Activated naive CD8-positive, alpha-beta T cell treated with anti-CD3 and anti-CD28 coated beads, Interleukin-2, amount 50 U/mL, for 16 hours (primary cell): Measurements from ENCODE around the gene ZNF444.
"Not testable (repeated sequence)": the region's sequence is repeated elsewhere in the genome, so short reads cannot be mapped to it uniquely, and the experiment has no call there.

ENCODE experiments used
- DNase-seq: peaks from one replicate; pipeline ENCODE4 v3.0.0-alpha.2; 2020; ENCODE audit warnings: low read depth, low spot score

ZNF444 gene

GRCh38 chr19:56140583-56141416 is at the start of gene ZNF444:
Gene ZNF444, plus strand, starts transcription at chr19:56141287. Its CDS starts 5,625 bp downstream, at chr19:56146912.
- peak; percentile 99 for DNase-seq

- no peak for DNase-seq
Observed at GRCh38 chr19:56091751-56092546, 49.1 kb upstream of the ZNF444 start.

- no peak for DNase-seq
Observed at GRCh38 chr19:56092685-56093631, 48.1 kb upstream of the ZNF444 start.

GRCh38 chr19:56094449-56094848 is 46.6 kb upstream of the ZNF444 start:
- DNase-seq, result no peak

- no peak for DNase-seq
Observed at GRCh38 chr19:56096665-56097064, 44.4 kb upstream of the ZNF444 start.

- no peak for DNase-seq
Observed at GRCh38 chr19:56097306-56097705, 43.8 kb upstream of the ZNF444 start.

- no peak for DNase-seq
Observed at GRCh38 chr19:56097776-56098175, 43.3 kb upstream of the ZNF444 start.

- not testable (repeated sequence) for DNase-seq
Observed at GRCh38 chr19:56098237-56098636, 42.9 kb upstream of the ZNF444 start.

- no peak for DNase-seq
Observed at GRCh38 chr19:56098731-56099568, 42.1 kb upstream of the ZNF444 start.

GRCh38 chr19:56099638-56100539 is 41.2 kb upstream of the ZNF444 start:
- DNase-seq, result no peak

- DNase-seq, result no peak
Observed at GRCh38 chr19:56101095-56101494, 40.0 kb upstream of the ZNF444 start.

GRCh38 chr19:56101746-56102535 is 39.1 kb upstream of the ZNF444 start:
- DNase-seq, result no peak

GRCh38 chr19:56103027-56103614 is 38.0 kb upstream of the ZNF444 start:
- DNase-seq, result no peak

GRCh38 chr19:56104423-56104822 is 36.7 kb upstream of the ZNF444 start:
- DNase-seq, result no peak

- DNase-seq, result no peak
Observed at GRCh38 chr19:56105090-56105701, 35.9 kb upstream of the ZNF444 start.

- DNase-seq, result not testable (repeated sequence)
Observed at GRCh38 chr19:56105831-56106396, 35.2 kb upstream of the ZNF444 start.

GRCh38 chr19:56106397-56106849 is 34.7 kb upstream of the ZNF444 start:
- no peak for DNase-seq

- no peak for DNase-seq
Observed at GRCh38 chr19:56106993-56107392, 34.1 kb upstream of the ZNF444 start.
